Measurements from ENCODE around the gene ATP10B. TPM values are rescaled to one million over a fixed set of nuclear protein-coding genes. Genes with fewer than 3 reads are reported as not detected.

The ATP10B gene
- total and polyA plus RNA-seq, 2 of the 13 experiments (the other 11 are each of a cell fraction or from before 2014, with no cell fraction given) = not detected

DNA sequence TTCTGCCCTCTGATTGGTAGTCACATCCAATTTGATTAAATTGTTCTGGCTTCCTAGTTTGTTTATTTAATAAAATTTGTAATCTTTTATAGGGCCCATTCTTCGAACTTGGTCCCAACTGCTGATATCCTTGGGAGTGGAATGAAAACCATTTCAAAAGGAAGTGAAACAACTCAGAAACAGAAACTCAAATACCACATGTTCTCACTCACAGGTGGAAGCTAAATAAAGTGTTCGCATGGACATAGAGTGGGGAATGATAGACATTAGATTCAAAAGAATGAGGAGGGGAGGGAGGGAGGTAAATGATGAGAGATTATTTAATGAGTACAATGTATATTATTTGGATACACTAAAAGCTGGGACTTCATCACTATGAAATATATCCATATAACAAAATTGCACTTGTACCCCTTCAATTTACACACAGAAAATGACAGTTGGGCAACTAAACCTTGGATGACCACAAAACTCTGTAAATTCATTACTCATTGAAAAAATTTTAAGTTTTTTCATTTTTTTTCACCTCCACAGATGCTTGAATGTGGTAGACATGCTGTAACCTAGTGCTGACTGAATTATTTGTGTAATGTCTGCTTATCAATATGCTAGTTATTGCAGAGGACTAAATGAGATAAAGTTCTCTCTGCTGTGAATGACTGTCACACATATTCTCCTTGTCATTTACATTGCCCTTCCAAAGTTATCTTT lies 16.0 kb downstream of the ATP10B start:
- Histone ChIP-seq H3K9ac (ENCODE audit: insufficient read depth, low read depth, low read length) (no peak overlapping the region), H3K79me2 (ENCODE audit: insufficient read depth, low read length) (no peaks in the 10 kb centered on the region), H3K36me3 (replicated peaks in 1 of 2; ENCODE audit: control insufficient read depth in 1 of 2, insufficient read depth in 2 of 2, low read length in 2 of 2) (no peaks in the 10 kb centered on the region), H3K4me3 (replicated peaks in 1 of 3; ENCODE audit: insufficient read depth in 1 of 3, low read depth in 2 of 3, low read length in 3 of 3) (no peak overlapping the region), H2AFZ (ENCODE audit: low read length) (no peak overlapping the region), H3K27ac (ENCODE audit: extremely low read length, insufficient read depth, low read length) (no peak overlapping the region), H4K20me1 (ENCODE audit: insufficient read depth, low read length) (no peaks in the 10 kb centered on the region), H3K4me1 (ENCODE audit: insufficient read depth, low read length) (no peaks in the 10 kb centered on the region), H3K27me3 (ENCODE audit: control insufficient read depth in 1 of 2, insufficient read depth in 2 of 2, low read length in 2 of 2) (no peaks in the 10 kb centered on the region), H3K4me2 (ENCODE audit: low read depth, low read length) (no peak overlapping the region), H3K9me3 (ENCODE audit: low read length) (no peaks in the 10 kb centered on the region; the same call in 1 of the 2 replicates)
- POLR2A ChIA-PET = no interaction called here
- DNase-seq (ENCODE audit: low spot score) (no peak), FAIRE-seq (no peak), ATAC-seq (no peak)
- 43% methylated on average over 2 of the region's 2 CpGs for WGBS (ENCODE audit: low lambda C conversion rate)
- in situ Hi-C loops (cut with HindIII; ENCODE audit: extremely low pct_ligation_motif_present, low pct_unique_long_range_greater_than_20kb) = no loop called here
- CTCF ChIA-PET (ENCODE audit: low intra/inter-chr PET ratio, low total read pairs) = no interaction called here
- no TSS peak for BruUV-seq (replicated peaks)
- intact Hi-C loops (cut with micrococcal nuclease; ENCODE audit: unreplicated experiment) = no loop called here
- TF ChIP-seq HOXA3 (CRISPR knock-in tag; IDR thresholded peaks at IDR 0.05) (no peak), NFE2L2 (IDR thresholded peaks at IDR 0.05; ENCODE audit: low read length) (no peak), ZNF569 (CRISPR knock-in tag; IDR thresholded peaks at IDR 0.05; ENCODE audit: borderline replicate concordance) (no peak), JARID2 (CRISPR knock-in tag; IDR thresholded peaks at IDR 0.05; ENCODE audit: insufficient replicate concordance) (no peak), ZBTB7B (CRISPR knock-in tag; IDR thresholded peaks at IDR 0.05) (no peak), ZNF605 (CRISPR knock-in tag; IDR thresholded peaks at IDR 0.05) (no peak), JUNB (CRISPR knock-in tag; IDR thresholded peaks at IDR 0.05; ENCODE audit: borderline replicate concordance) (no peak), ZNF296 (CRISPR knock-in tag; conservative IDR thresholded peaks at IDR 0.05) (no peak), NFKB2 (CRISPR knock-in tag; IDR thresholded peaks at IDR 0.05; ENCODE audit: borderline replicate concordance) (no peak), NFYB (CRISPR knock-in tag; IDR thresholded peaks at IDR 0.05) (no peak), ZNF709 (CRISPR knock-in tag; IDR thresholded peaks at IDR 0.05) (no peak), ZNF143 (CRISPR knock-in tag; IDR thresholded peaks at IDR 0.05) (no peak), GATA4 (IDR thresholded peaks at IDR 0.05; ENCODE audit: borderline replicate concordance, low read depth) (no peak), ZBTB42 (CRISPR knock-in tag; IDR thresholded peaks at IDR 0.05) (no peak), ZNF10 (CRISPR knock-in tag; IDR thresholded peaks at IDR 0.05; ENCODE audit: borderline replicate concordance, low read depth) (no peak), TOE1 (CRISPR knock-in tag; IDR thresholded peaks at IDR 0.05) (no peak), GLI4 (CRISPR knock-in tag; IDR thresholded peaks at IDR 0.05; ENCODE audit: borderline replicate concordance) (no peak), FOXA3 (CRISPR knock-in tag; IDR thresholded peaks at IDR 0.05) (no peak)
- TF ChIP-seq, protein P1, sequence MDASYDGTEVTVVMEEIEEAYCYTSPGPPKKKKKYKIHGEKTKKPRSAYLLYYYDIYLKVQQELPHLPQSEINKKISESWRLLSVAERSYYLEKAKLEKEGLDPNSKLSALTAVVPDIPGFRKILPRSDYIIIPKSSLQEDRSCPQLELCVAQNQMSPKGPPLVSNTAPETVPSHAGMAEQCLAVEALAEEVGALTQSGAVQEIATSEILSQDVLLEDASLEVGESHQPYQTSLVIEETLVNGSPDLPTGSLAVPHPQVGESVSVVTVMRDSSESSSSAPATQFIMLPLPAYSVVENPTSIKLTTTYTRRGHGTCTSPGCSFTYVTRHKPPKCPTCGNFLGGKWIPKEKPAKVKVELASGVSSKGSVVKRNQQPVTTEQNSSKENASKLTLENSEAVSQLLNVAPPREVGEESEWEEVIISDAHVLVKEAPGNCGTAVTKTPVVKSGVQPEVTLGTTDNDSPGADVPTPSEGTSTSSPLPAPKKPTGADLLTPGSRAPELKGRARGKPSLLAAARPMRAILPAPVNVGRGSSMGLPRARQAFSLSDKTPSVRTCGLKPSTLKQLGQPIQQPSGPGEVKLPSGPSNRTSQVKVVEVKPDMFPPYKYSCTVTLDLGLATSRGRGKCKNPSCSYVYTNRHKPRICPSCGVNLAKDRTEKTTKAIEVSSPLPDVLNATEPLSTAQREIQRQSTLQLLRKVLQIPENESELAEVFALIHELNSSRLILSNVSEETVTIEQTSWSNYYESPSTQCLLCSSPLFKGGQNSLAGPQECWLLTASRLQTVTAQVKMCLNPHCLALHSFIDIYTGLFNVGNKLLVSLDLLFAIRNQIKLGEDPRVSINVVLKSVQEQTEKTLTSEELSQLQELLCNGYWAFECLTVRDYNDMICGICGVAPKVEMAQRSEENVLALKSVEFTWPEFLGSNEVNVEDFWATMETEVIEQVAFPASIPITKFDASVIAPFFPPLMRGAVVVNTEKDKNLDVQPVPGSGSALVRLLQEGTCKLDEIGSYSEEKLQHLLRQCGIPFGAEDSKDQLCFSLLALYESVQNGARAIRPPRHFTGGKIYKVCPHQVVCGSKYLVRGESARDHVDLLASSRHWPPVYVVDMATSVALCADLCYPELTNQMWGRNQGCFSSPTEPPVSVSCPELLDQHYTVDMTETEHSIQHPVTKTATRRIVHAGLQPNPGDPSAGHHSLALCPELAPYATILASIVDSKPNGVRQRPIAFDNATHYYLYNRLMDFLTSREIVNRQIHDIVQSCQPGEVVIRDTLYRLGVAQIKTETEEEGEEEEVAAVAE (CRISPR knock-in tag; IDR thresholded peaks at IDR 0.05; ENCODE audit: borderline replicate concordance) = no peak
